WTC11 (cell line): ENCODE data around the gene SSU72.

Experiments
- CTCF ChIP-seq: fragments of 200-600 bp; IDR thresholded peaks from 2 replicates; pipeline ENCODE4 v1.8.0; 2022; ENCODE audit warnings: antibody characterized with exemption
- E2F1 ChIP-seq: sonication (generic); formaldehyde crosslinking; IDR thresholded peaks from 2 replicates; pipeline ENCODE4 v1.8.0; 2022; ENCODE audit warnings: mild to moderate bottlenecking, missing genetic modification reagents
- FOXK1 ChIP-seq: sonication (generic); formaldehyde crosslinking; IDR thresholded peaks from 2 replicates; pipeline ENCODE4 v1.8.0; 2022; ENCODE audit warnings: mild to moderate bottlenecking, moderate library complexity, missing genetic modification reagents
- MAX ChIP-seq: sonication (generic); formaldehyde crosslinking; IDR thresholded peaks from 2 replicates; pipeline ENCODE4 v1.8.0; 2022; ENCODE audit warnings: mild to moderate bottlenecking, missing genetic modification reagents
- MLX ChIP-seq: sonication (generic); formaldehyde crosslinking; IDR thresholded peaks from 2 replicates; pipeline ENCODE4 v1.8.1; 2023; ENCODE audit warnings: mild to moderate bottlenecking, missing genetic modification reagents, moderate library complexity
- NR3C1 ChIP-seq: sonication (generic); formaldehyde crosslinking; conservative IDR thresholded peaks from 2 replicates; pipeline ENCODE4 v1.8.1; 2023; ENCODE audit warnings: low read depth, mild to moderate bottlenecking, missing genetic modification reagents
- RELA ChIP-seq: sonication (generic); formaldehyde crosslinking; IDR thresholded peaks from 2 replicates; pipeline ENCODE4 v1.8.1; 2022; ENCODE audit warnings: missing genetic modification reagents, mild to moderate bottlenecking, borderline replicate concordance
- SOX15 ChIP-seq: fragments of 250-450 bp; sonication (Bioruptor Pico); IDR thresholded peaks from 2 replicates; pipeline ENCODE4 v1.9.0; 2021; ENCODE audit warnings: mild to moderate bottlenecking
- STAT6 ChIP-seq: sonication (generic); formaldehyde crosslinking; conservative IDR thresholded peaks from 2 replicates; pipeline ENCODE4 v1.8.1; 2023; ENCODE audit warnings: mild to moderate bottlenecking, low read depth, missing genetic modification reagents, moderate library complexity
- TEAD4 ChIP-seq: sonication (generic); formaldehyde crosslinking; IDR thresholded peaks from 2 replicates; pipeline ENCODE4 v1.8.0; 2022; ENCODE audit warnings: mild to moderate bottlenecking, missing genetic modification reagents
- ZNF121 ChIP-seq: sonication (generic); formaldehyde crosslinking; IDR thresholded peaks from 2 replicates; pipeline ENCODE4 v1.8.0; 2023; ENCODE audit warnings: missing genetic modification reagents
- ZNF232 ChIP-seq: sonication (generic); formaldehyde crosslinking; IDR thresholded peaks from 2 replicates; pipeline ENCODE4 v1.8.0; 2022; ENCODE audit warnings: mild to moderate bottlenecking, missing genetic modification reagents

GRCh38 chr1:1517973-1518620, 56.6 kb downstream of the SSU72 start:
- TF ChIP-seq NR3C1 (CRISPR knock-in tag) = no peak
- TF ChIP-seq FOXK1 (CRISPR knock-in tag) = no peak
- no peak for TF ChIP-seq CTCF
- TF ChIP-seq ZNF121 = no peak
- no peak for TF ChIP-seq RELA (CRISPR knock-in tag)
- no peak for TF ChIP-seq SOX15 (CRISPR knock-in tag)
- no peak for TF ChIP-seq ZNF232 (CRISPR knock-in tag)
- no peak for TF ChIP-seq STAT6 (CRISPR knock-in tag)
- TF ChIP-seq E2F1 = no peak
- TF ChIP-seq MLX (CRISPR knock-in tag) = no peak
- no peak for TF ChIP-seq MAX (CRISPR knock-in tag)
- no peak for TF ChIP-seq TEAD4 (CRISPR knock-in tag)
